Endothelial cell of umbilical vein (primary cell): ENCODE data around the gene LRRK2. TPM values are rescaled to one million over a fixed set of nuclear protein-coding genes. Genes with fewer than 3 reads are reported as not detected.

Experiments
- BruUV-seq: library from RNA; stranded (reverse); fragments of 400-500 nt; replicated peaks from 2 replicates; lab custom pipeline; 2021; lab: Mats Ljungman, UMichigan
- CTCF ChIA-PET: fragments of 300-600, 350-600 bp; sonication (Branson Sonifier 250); formaldehyde crosslinking; loops from one replicate; lab custom pipeline; 2021; ENCODE audit warnings: antibody characterized with exemption, inconsistent platforms; lab: Charles Lee
- POLR2A ChIA-PET: fragments of 300-600, 350-600 bp; sonication (Branson Sonifier 250); formaldehyde crosslinking; loops from one replicate; lab custom pipeline; 2021; ENCODE audit warnings: antibody characterized with exemption, inconsistent platforms; lab: Charles Lee
- DNase-seq: peaks from one replicate; pipeline ENCODE4 v3.0.0-alpha.2; 2011; ENCODE audit warnings: low read depth, low spot score
- FAIRE-seq: peaks from 2 replicates; lab custom pipeline; 2011; peaks lifted over from hg19 to GRCh38; lab: Jason Lieb, UNC
- H2AFZ ChIP-seq: 2 replicates; pipeline ENCODE4 v1.6.0; 2012; ENCODE audit warnings: low read depth, low read length, control low read depth, inconsistent platforms
- H3K27ac ChIP-seq: 2 replicates; pipeline ENCODE4 v1.5.1; 2011; ENCODE audit warnings: low read depth, mild to moderate bottlenecking, control low read depth, low read length, moderate library complexity; ENCODE audit not compliant: insufficient read depth
- H3K27me3 ChIP-seq, 2 experiments: 2 replicates each; pipeline versions ENCODE4 v1.6.0 to v1.6.1; 2011; ENCODE audit warnings: low read length in 2 of 2, mixed read lengths in 1 of 2; ENCODE audit not compliant: control insufficient read depth in 2 of 2, insufficient read depth in 2 of 2
- H3K36me3 ChIP-seq, 2 experiments: 2 replicates in 1 of 2; 3 replicates in 1 of 2; pipeline ENCODE4 v1.5.1; 2011; ENCODE audit warnings: low read length in 2 of 2, mild to moderate bottlenecking in 1 of 2, moderate library complexity in 1 of 2; ENCODE audit not compliant: control insufficient read depth in 2 of 2, insufficient read depth in 2 of 2; ENCODE audit errors: extremely low read depth in 1 of 2
- H3K4me1 ChIP-seq: 3 replicates; pipeline ENCODE4 v1.5.1; 2011; ENCODE audit warnings: mild to moderate bottlenecking, low read length; ENCODE audit not compliant: control insufficient read depth, insufficient read depth; ENCODE audit errors: extremely low read depth
- H3K4me2 ChIP-seq: 2 replicates; pipeline ENCODE4 v1.6.1; 2011; ENCODE audit warnings: low read length, control low read depth, mixed read lengths; ENCODE audit not compliant: insufficient read depth
- H3K4me3 ChIP-seq, 3 experiments: fragments of 200-600 bp in 1 of 3; sonication (generic), shearing (Covaris generic) in 1 of 3; replicated peaks in 1 of 3; 2 replicates each; pipeline ENCODE4 v1.5.1; 2011 to 2016; ENCODE audit warnings: control low read depth in 3 of 3, low read length in 3 of 3, mild to moderate bottlenecking in 2 of 3, inconsistent platforms in 1 of 3, low read depth in 1 of 3, moderate library complexity in 1 of 3; ENCODE audit not compliant: insufficient read depth in 1 of 3
- H3K79me2 ChIP-seq: 2 replicates; pipeline ENCODE4 v1.6.0; 2012; ENCODE audit warnings: low read length, inconsistent platforms; ENCODE audit not compliant: control insufficient read depth, insufficient read depth
- H3K9ac ChIP-seq: replicated peaks from 2 replicates; pipeline ENCODE3; 2011; ENCODE audit warnings: low read length, control low read depth; ENCODE audit not compliant: insufficient read depth; ENCODE audit errors: extremely low read depth
- H3K9me1 ChIP-seq: replicated peaks from 3 replicates; pipeline ENCODE4 v1.6.0; 2011; ENCODE audit warnings: mild to moderate bottlenecking, low read length; ENCODE audit not compliant: control insufficient read depth, insufficient read depth; ENCODE audit errors: extremely low read depth
- H3K9me3 ChIP-seq: replicated peaks from 2 replicates; pipeline ENCODE4 v1.5.1; 2012; ENCODE audit warnings: low read length, inconsistent platforms; ENCODE audit not compliant: control insufficient read depth, insufficient read depth
- H4K20me1 ChIP-seq: replicated peaks from 2 replicates; pipeline ENCODE3; 2011; ENCODE audit warnings: mild to moderate bottlenecking, low read length; ENCODE audit not compliant: control insufficient read depth, insufficient read depth; ENCODE audit errors: extremely low read depth
- EZH2 ChIP-seq: IDR thresholded peaks from 2 replicates; pipeline ENCODE4 v1.6.1; 2012; ENCODE audit warnings: borderline replicate concordance, low read depth, mild to moderate bottlenecking, moderate library complexity, low read length, inconsistent platforms; ENCODE audit not compliant: severe bottlenecking
- FOS ChIP-seq: IDR thresholded peaks from 2 replicates; pipeline ENCODE4 v1.6.1; 2011; ENCODE audit warnings: mild to moderate bottlenecking, low read length, moderate library complexity, borderline replicate concordance; ENCODE audit not compliant: insufficient read depth
- GATA2 ChIP-seq: IDR thresholded peaks from 2 replicates; pipeline ENCODE4 v1.7.0; 2011; ENCODE audit warnings: low read depth, mild to moderate bottlenecking, moderate library complexity, mixed read lengths, low read length; ENCODE audit not compliant: insufficient read length, insufficient read depth
- JUN ChIP-seq: IDR thresholded peaks from 2 replicates; pipeline ENCODE4 v1.6.1; 2011; ENCODE audit warnings: borderline replicate concordance, low read depth; ENCODE audit not compliant: insufficient read length, insufficient read depth
- MYC ChIP-seq: IDR thresholded peaks from one replicate; pipeline ENCODE4 v1.6.1; 2011; ENCODE audit warnings: mild to moderate bottlenecking, low read depth, low read length
- POLR2A ChIP-seq: IDR thresholded peaks from 2 replicates; pipeline ENCODE4 v1.6.1; 2012; ENCODE audit warnings: low read depth, mild to moderate bottlenecking, control low read depth, low read length
- POLR2AphosphoS5 ChIP-seq: IDR thresholded peaks from 2 replicates; pipeline ENCODE4 v1.6.1; 2012; ENCODE audit warnings: low read depth, mild to moderate bottlenecking, control low read depth, low read length, moderate library complexity; ENCODE audit not compliant: insufficient read depth
- dilution Hi-C: fragments of 300-500 bp; cut with MboI; formaldehyde crosslinking; loops from one replicate; pipeline ENCODE4 v1.15.0; 2019; ENCODE audit warnings: low sequenced_read_pairs; ENCODE audit not compliant: extremely low pct_ligation_motif_present
- intact Hi-C: fragments of 100-400 bp; cut with micrococcal nuclease; formaldehyde crosslinking; loops from one replicate; pipeline ENCODE4 v1.10.0; 2022
- polyA plus RNA-seq, 4 experiments: library from polyadenylated mRNA; depleted of rRNA in 3 of 4; stranded (reverse) in 3 of 4; unstranded in 1 of 4; fragments of >200 nt; gene quantifications; 2 replicates each; pipeline versions ENCODE4 v1.2.1 to v1.2.3, GENCODE V29; 2011 to 2012; ENCODE audit warnings: missing spikeins in 1 of 4
- total RNA-seq: library from RNA; stranded (reverse); gene quantifications from 2 replicates; pipeline ENCODE4 v1.2.3, GENCODE V29; 2021
- TF ChIP-seq, protein P1 (sequence below): IDR thresholded peaks from 2 replicates; pipeline ENCODE4 v1.6.1; 2011; ENCODE audit not compliant: insufficient read depth, insufficient read length
- TF ChIP-seq, protein P2 (sequence below), 2 donors: IDR thresholded peaks; 1 replicate in 1 of 2; 2 replicates in 1 of 2; pipeline ENCODE4 v1.5.1; 2011; ENCODE audit warnings: low read length in 2 of 2, mild to moderate bottlenecking in 2 of 2, moderate library complexity in 2 of 2, control low read depth in 1 of 2, inconsistent platforms in 1 of 2, low read depth in 1 of 2; ENCODE audit not compliant: insufficient read depth in 1 of 2; ENCODE audit errors: extremely low read depth in 1 of 2

The LRRK2 gene
- total and polyA plus RNA-seq, 2 donors (not counting 3 experiments of a cell fraction or from before 2014, with no cell fraction given): 0.26 to 2.2 TPM

GRCh38 chr12:40281791-40282364 lies 57.1 kb downstream of the LRRK2 start:
- Histone ChIP-seq H4K20me1 (no peaks in the 10 kb centered on the region), H3K4me1 (no peaks in the 10 kb centered on the region), H3K9me1 (no peaks in the 10 kb centered on the region), H3K27me3 (no peaks in the 10 kb centered on the region), H2AFZ (no peak overlapping the region), H3K79me2 (no peaks in the 10 kb centered on the region), H3K36me3 (no peaks in the 10 kb centered on the region), H3K9me3 (no peaks in the 10 kb centered on the region), H3K9ac (no peak overlapping the region), H3K4me3 (no peak overlapping the region), H3K4me2 (no peak overlapping the region), H3K27ac (no peak overlapping the region)
- dilution Hi-C loops (no loop called here), intact Hi-C loops (no loop called here)
- CTCF ChIA-PET: interaction anchor here (1.7 kb wide), 1 partner anchor 21 kb away, joined by 6 read pairs; no protein-coding TSS in a partner anchor
- BruUV-seq: no TSS peak
- TF ChIP-seq EZH2 (no peak), FOS (no peak)
- POLR2A ChIA-PET: interaction anchor here (0.8 kb wide), 1 partner anchor 40 kb away, joined by 6 read pairs; no protein-coding TSS in a partner anchor
- DNase-seq (no peak), FAIRE-seq (no peak)

- H3K27ac ChIP-seq: no peak overlapping the region
- H3K9me3 ChIP-seq: no peaks in the 10 kb centered on the region
- no peak overlapping the region for H2AFZ ChIP-seq
- no peak overlapping the region for H3K9ac ChIP-seq
- H3K4me3 ChIP-seq: no peak overlapping the region
- no peaks in the 10 kb centered on the region for H3K4me1 ChIP-seq
- DNase-seq (no peak), FAIRE-seq (no peak)
- intact Hi-C loops: no loop called here
- TF ChIP-seq FOS: no peak
- TF ChIP-seq MYC: no peak
- no peak for TF ChIP-seq POLR2AphosphoS5
- TF ChIP-seq JUN: no peak
- TF ChIP-seq GATA2: no peak
- TF ChIP-seq POLR2A: no peak
- TF ChIP-seq EZH2: no peak
- TF ChIP-seq, protein P1, sequence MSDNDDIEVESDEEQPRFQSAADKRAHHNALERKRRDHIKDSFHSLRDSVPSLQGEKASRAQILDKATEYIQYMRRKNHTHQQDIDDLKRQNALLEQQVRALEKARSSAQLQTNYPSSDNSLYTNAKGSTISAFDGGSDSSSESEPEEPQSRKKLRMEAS: no peak
- TF ChIP-seq, protein P2, sequence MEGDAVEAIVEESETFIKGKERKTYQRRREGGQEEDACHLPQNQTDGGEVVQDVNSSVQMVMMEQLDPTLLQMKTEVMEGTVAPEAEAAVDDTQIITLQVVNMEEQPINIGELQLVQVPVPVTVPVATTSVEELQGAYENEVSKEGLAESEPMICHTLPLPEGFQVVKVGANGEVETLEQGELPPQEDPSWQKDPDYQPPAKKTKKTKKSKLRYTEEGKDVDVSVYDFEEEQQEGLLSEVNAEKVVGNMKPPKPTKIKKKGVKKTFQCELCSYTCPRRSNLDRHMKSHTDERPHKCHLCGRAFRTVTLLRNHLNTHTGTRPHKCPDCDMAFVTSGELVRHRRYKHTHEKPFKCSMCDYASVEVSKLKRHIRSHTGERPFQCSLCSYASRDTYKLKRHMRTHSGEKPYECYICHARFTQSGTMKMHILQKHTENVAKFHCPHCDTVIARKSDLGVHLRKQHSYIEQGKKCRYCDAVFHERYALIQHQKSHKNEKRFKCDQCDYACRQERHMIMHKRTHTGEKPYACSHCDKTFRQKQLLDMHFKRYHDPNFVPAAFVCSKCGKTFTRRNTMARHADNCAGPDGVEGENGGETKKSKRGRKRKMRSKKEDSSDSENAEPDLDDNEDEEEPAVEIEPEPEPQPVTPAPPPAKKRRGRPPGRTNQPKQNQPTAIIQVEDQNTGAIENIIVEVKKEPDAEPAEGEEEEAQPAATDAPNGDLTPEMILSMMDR (IDR thresholded peaks at IDR 0.05; ENCODE audit: extremely low read depth in 1 of 2, insufficient read depth in 1 of 2, low read depth in 1 of 2, low read length in 2 of 2): no peak
- dilution Hi-C loops: no loop called here
- BruUV-seq: no TSS peak
- H3K4me2 ChIP-seq: no peak overlapping the region
- POLR2A ChIA-PET: no interaction called here
- no peaks in the 10 kb centered on the region for H3K27me3 ChIP-seq
- no peaks in the 10 kb centered on the region for H4K20me1 ChIP-seq
- CTCF ChIA-PET: no interaction called here
- no peaks in the 10 kb centered on the region for H3K36me3 ChIP-seq
- no peaks in the 10 kb centered on the region for H3K9me1 ChIP-seq
- H3K79me2 ChIP-seq: no peaks in the 10 kb centered on the region
Observed at GRCh38 chr12:40286583-40286982, 61.8 kb downstream of the LRRK2 start.
